ENCODE data around the gene FSIP1. TPM values are rescaled to one million over a fixed set of nuclear protein-coding genes. Genes with fewer than 3 reads are reported as not detected.

FSIP1 gene
- total and polyA plus RNA-seq, 9 donors = 0.17 to 0.60 (median 0.36) TPM

DNA sequence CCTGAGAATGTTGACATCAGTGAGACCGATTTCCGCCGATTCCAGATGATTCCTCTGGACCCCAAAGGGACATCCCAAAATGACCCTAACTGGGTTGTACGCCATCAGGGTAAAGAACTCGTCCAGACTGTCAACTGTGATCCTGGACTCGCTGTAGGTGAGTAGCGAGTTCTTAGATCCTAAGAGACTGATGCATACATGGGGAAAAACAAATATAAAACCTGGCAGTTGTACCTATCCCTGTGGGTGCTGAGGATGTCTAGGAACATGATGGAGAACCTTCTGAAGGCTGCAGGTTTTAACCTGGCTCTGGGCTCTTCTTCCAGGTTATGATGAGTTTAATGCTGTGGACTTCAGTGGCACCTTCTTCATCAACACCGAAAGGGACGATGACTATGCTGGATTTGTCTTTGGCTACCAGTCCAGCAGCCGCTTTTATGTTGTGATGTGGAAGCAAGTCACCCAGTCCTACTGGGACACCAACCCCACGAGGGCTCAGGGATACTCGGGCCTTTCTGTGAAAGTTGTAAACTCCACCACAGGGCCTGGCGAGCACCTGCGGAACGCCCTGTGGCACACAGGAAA lies 189.5 kb downstream of the FSIP1 start:
- peaks cover 62% of the 10 kb centered on the region for H3K36me3 ChIP-seq (ENCODE audit: control insufficient read depth, insufficient read depth, low read length)
- WGBS (ENCODE audit: insufficient coverage) = 91% methylated on average over 15 of the region's 15 CpGs
- H3K27ac ChIP-seq (ENCODE audit: low read length) = no peak overlapping the region
- no peaks in the 10 kb centered on the region for H3K9me3 ChIP-seq (replicated peaks; ENCODE audit: control insufficient read depth, low read depth, low read length)
- H3K4me1 ChIP-seq (ENCODE audit: control insufficient read depth, insufficient read depth, low read length) = no peaks in the 10 kb centered on the region
- DNase-seq = no peak
- H3K27me3 ChIP-seq (ENCODE audit: control insufficient read depth, insufficient read depth, low read length) = no peaks in the 10 kb centered on the region
- no peak overlapping the region for H3K4me3 ChIP-seq (ENCODE audit: low read length)

DNA sequence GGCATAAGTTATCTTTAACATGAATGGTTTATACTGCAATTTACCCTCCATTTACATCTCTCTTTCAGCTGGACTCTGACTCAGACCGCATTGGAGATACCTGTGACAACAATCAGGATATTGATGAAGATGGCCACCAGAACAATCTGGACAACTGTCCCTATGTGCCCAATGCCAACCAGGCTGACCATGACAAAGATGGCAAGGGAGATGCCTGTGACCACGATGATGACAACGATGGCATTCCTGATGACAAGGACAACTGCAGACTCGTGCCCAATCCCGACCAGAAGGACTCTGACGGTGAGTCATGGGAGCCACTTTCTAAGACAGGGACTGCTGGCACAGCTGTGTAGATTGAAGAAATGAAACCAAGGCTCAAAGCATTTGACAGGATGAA lies 190.1 kb downstream of the FSIP1 start:
- Histone ChIP-seq H3K4me1 (ENCODE audit: control insufficient read depth, insufficient read depth, low read length) (no peaks in the 10 kb centered on the region), H3K9me3 (replicated peaks; ENCODE audit: control insufficient read depth, low read depth, low read length) (no peaks in the 10 kb centered on the region), H3K36me3 (ENCODE audit: control insufficient read depth, insufficient read depth, low read length) (peaks cover 68% of the 10 kb centered on the region), H3K4me3 (ENCODE audit: low read length) (no peak overlapping the region), H3K27me3 (ENCODE audit: control insufficient read depth, insufficient read depth, low read length) (no peaks in the 10 kb centered on the region), H3K27ac (ENCODE audit: low read length) (no peak overlapping the region)
- 92% methylated on average over 3 of the region's 6 CpGs for WGBS (ENCODE audit: insufficient coverage)
- DNase-seq = no peak

DNA sequence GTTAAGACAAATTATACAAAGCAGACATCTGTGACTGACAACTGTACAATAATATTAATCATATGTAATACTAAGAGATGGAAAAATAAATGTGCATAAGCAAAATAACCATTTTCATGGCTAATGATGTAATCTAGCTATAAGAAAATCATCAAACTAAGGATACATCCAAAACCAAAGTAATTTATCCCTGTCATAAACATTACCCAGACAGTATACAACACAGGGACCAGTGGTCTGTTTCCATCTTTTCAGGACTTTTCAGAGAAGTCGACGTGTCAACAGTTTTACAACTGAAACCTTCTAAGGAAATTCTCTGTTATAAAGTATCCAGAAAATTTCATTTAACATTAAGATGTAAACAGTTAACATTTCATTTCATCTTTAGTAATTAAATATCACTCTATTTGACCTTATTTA lies 190.7 kb downstream of the FSIP1 start:
- H3K9me3 ChIP-seq (replicated peaks; ENCODE audit: control insufficient read depth, low read depth, low read length) = no peaks in the 10 kb centered on the region
- H3K4me1 ChIP-seq (ENCODE audit: control insufficient read depth, insufficient read depth, low read length) = no peaks in the 10 kb centered on the region
- no peaks in the 10 kb centered on the region for H3K27me3 ChIP-seq (ENCODE audit: control insufficient read depth, insufficient read depth, low read length)
- no peak overlapping the region for H3K27ac ChIP-seq (ENCODE audit: low read length)
- no CpG with 5 or more reads among the region's 2 CpGs for WGBS (ENCODE audit: insufficient coverage)
- H3K36me3 ChIP-seq (ENCODE audit: control insufficient read depth, insufficient read depth, low read length) = peaks cover 73% of the 10 kb centered on the region
- DNase-seq = no peak
- no peak overlapping the region for H3K4me3 ChIP-seq (ENCODE audit: low read length)

DNA sequence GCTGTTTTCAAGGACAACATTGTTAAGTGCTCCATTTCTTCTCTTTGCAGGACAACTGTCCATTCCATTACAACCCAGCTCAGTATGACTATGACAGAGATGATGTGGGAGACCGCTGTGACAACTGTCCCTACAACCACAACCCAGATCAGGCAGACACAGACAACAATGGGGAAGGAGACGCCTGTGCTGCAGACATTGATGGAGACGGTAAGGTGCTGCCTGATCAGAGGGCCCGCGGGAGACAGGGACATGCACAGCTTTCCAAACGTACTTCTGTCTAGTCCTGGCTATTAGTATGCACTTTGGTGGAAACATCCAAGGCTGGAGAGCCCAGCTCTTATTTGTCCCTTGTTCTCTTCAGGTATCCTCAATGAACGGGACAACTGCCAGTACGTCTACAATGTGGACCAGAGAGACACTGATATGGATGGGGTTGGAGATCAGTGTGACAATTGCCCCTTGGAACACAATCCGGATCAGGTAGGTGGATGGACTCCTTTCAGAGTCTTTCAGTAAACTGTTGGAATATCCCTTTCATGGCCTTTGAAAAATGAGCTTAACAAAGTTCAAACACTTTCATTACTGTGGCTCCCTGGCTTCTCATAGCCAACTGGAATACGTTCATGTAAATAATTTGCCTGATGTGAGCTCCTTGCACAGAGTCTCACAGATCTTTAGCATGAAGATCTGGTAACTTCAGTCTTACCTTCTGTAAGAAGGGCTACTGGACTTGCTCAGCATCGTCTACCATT lies 191.3 kb downstream of the FSIP1 start:
- H3K9me3 ChIP-seq (replicated peaks; ENCODE audit: control insufficient read depth, low read depth, low read length) = no peaks in the 10 kb centered on the region
- peaks cover 78% of the 10 kb centered on the region for H3K36me3 ChIP-seq (ENCODE audit: control insufficient read depth, insufficient read depth, low read length)
- H3K27ac ChIP-seq (ENCODE audit: low read length) = no peak overlapping the region
- DNase-seq = no peak
- no peaks in the 10 kb centered on the region for H3K4me1 ChIP-seq (ENCODE audit: control insufficient read depth, insufficient read depth, low read length)
- H3K27me3 ChIP-seq (ENCODE audit: control insufficient read depth, insufficient read depth, low read length) = no peaks in the 10 kb centered on the region
- 83% methylated on average over 8 of the region's 11 CpGs for whole genome bisulfite sequencing (ENCODE audit: insufficient coverage)
- H3K4me3 ChIP-seq (ENCODE audit: low read length) = no peak overlapping the region

DNA sequence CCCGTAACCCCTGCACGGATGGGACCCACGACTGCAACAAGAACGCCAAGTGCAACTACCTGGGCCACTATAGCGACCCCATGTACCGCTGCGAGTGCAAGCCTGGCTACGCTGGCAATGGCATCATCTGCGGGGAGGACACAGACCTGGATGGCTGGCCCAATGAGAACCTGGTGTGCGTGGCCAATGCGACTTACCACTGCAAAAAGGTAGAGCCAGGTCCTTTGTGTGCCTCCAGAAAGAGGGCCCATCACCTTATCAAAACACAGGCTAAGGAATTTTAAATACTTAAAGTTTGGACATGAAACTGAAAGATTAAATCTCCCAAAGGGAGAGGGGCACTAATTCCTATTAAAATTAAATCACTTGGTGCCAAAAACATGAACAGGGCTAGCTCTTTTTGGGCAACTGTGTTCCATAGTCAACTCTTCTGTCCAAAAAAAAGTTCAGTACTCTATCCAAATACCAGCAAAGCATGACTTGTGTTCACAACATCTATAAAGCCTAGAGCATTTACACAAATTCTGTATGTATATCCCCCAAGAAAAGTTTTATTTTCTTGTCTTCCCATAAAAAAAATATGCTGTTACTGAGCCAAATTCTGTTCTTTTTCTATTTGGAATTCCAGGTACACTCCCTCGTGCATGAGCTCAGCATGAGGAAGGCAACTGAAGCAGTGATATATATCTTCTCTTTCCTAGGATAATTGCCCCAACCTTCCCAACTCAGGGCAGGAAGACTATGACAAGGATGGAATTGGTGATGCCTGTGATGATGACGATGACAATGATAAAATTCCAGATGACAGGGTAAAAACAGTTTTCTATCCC lies 192.6 kb downstream of the FSIP1 start:
- no peaks in the 10 kb centered on the region for H3K27me3 ChIP-seq (ENCODE audit: control insufficient read depth, insufficient read depth, low read length)
- no peak overlapping the region for H3K27ac ChIP-seq (ENCODE audit: low read length)
- no peak overlapping the region for H3K4me3 ChIP-seq (ENCODE audit: low read length)
- H3K4me1 ChIP-seq (ENCODE audit: control insufficient read depth, insufficient read depth, low read length) = peaks cover 2% of the 10 kb centered on the region
- no peak for DNase-seq
- H3K9me3 ChIP-seq (replicated peaks; ENCODE audit: control insufficient read depth, low read depth, low read length) = no peaks in the 10 kb centered on the region
- 92% methylated on average over 9 of the region's 13 CpGs for WGBS (ENCODE audit: insufficient coverage)
- H3K36me3 ChIP-seq (ENCODE audit: control insufficient read depth, insufficient read depth, low read length) = peaks cover 80% of the 10 kb centered on the region

DNA sequence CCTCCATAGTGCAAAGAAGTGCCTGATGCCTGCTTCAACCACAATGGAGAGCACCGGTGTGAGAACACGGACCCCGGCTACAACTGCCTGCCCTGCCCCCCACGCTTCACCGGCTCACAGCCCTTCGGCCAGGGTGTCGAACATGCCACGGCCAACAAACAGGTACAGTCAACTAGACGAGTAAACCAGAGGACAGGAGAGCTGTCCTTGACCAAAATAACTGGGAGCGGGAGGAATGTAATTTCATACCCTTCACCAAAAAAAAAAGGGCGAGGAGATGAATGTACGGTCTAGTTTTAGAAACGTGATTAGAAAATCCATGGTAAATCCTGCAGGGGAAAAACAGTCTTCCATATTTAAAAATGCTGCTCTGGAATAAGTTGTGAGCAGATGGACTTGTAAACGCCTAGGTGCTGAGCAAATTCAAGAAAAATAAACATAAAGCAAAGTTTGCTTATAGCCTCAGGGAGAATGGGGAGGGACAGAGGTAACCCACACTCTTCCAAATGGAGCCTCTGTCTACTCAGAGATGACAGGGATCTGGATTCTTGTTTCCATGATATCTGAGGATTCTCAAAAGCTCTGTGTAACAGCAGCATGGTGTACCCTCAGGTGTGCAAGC lies 193.3 kb downstream of the FSIP1 start:
- Histone ChIP-seq H3K4me3 (ENCODE audit: low read length) (no peak overlapping the region), H3K9me3 (replicated peaks; ENCODE audit: control insufficient read depth, low read depth, low read length) (no peaks in the 10 kb centered on the region), H3K4me1 (ENCODE audit: control insufficient read depth, insufficient read depth, low read length) (peaks cover 2% of the 10 kb centered on the region), H3K27me3 (ENCODE audit: control insufficient read depth, insufficient read depth, low read length) (no peaks in the 10 kb centered on the region), H3K27ac (ENCODE audit: low read length) (no peak overlapping the region), H3K36me3 (ENCODE audit: control insufficient read depth, insufficient read depth, low read length) (peaks cover 79% of the 10 kb centered on the region)
- no peak for DNase-seq
- 92% methylated on average over 7 of the region's 14 CpGs for WGBS (ENCODE audit: insufficient coverage)

DNA sequence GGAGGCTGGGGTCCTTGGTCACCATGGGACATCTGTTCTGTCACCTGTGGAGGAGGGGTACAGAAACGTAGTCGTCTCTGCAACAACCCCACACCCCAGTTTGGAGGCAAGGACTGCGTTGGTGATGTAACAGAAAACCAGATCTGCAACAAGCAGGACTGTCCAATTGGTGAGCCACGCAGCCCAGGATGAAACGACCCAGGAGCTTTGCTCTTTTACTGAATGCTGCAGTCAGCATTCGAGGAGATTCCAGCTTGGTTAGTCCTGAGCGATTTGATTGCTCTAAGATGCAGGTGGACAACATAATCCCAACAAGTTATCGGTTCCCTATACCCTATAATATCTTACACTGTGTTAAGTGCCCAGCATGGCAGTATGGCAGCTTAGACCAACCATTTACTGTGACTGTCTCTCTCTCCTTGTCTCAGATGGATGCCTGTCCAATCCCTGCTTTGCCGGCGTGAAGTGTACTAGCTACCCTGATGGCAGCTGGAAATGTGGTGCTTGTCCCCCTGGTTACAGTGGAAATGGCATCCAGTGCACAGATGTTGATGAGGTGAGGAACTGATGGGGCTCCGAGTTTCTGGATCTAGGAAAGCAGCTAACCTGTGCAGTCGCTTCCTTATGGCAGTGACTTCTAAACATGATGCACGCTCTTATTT lies 194.0 kb downstream of the FSIP1 start:
- H3K36me3 ChIP-seq (ENCODE audit: control insufficient read depth, insufficient read depth, low read length) = peaks cover 79% of the 10 kb centered on the region
- no peaks in the 10 kb centered on the region for H3K27me3 ChIP-seq (ENCODE audit: control insufficient read depth, insufficient read depth, low read length)
- 91% methylated on average over 13 of the region's 13 CpGs for WGBS (ENCODE audit: insufficient coverage)
- H3K4me3 ChIP-seq (ENCODE audit: low read length) = no peak overlapping the region
- H3K27ac ChIP-seq (ENCODE audit: low read length) = no peak overlapping the region
- H3K9me3 ChIP-seq (replicated peaks; ENCODE audit: control insufficient read depth, low read depth, low read length) = no peaks in the 10 kb centered on the region
- peaks cover 4% of the 10 kb centered on the region for H3K4me1 ChIP-seq (ENCODE audit: control insufficient read depth, insufficient read depth, low read length)
- no peak for DNase-seq

DNA sequence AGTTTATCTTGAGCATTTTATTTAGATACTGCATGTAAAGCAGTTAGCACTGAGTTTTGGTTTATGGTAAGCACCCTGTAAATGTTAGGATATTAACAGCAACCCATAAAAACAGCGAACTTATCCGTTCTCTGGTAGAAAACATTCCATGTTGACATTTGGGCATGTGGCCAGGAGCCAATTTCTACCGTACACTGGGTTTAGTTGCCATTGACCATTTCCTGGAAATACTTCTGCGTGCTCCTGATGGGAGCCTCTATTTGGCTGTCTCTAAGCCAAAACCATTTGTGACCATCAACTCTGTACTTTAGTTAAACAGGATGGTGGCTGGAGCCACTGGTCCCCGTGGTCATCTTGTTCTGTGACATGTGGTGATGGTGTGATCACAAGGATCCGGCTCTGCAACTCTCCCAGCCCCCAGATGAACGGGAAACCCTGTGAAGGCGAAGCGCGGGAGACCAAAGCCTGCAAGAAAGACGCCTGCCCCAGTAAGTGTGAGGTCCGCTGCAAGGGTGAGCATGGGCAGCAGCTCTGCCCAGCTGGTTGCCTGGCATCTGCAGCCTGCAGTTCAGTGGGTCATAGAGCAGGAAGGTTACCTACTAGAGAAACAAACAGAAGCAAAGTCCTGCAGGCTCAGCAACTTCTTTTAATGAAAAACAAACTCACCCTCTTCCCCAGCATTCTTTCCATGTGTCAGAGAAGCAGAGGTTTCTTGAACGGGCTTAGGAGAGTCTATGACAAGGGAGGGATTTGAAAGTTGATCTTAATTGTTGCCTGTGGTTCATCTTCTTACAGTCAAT lies 194.7 kb downstream of the FSIP1 start:
- Histone ChIP-seq H3K36me3 (ENCODE audit: control insufficient read depth, insufficient read depth, low read length) (peaks cover 76% of the 10 kb centered on the region), H3K27me3 (ENCODE audit: control insufficient read depth, insufficient read depth, low read length) (no peaks in the 10 kb centered on the region), H3K9me3 (replicated peaks; ENCODE audit: control insufficient read depth, low read depth, low read length) (no peaks in the 10 kb centered on the region), H3K27ac (ENCODE audit: low read length) (no peak overlapping the region), H3K4me1 (ENCODE audit: control insufficient read depth, insufficient read depth, low read length) (peaks cover 4% of the 10 kb centered on the region), H3K4me3 (ENCODE audit: low read length) (no peak overlapping the region)
- WGBS (ENCODE audit: insufficient coverage) = 83% methylated on average over 9 of the region's 13 CpGs
- DNase-seq = no peak

DNA sequence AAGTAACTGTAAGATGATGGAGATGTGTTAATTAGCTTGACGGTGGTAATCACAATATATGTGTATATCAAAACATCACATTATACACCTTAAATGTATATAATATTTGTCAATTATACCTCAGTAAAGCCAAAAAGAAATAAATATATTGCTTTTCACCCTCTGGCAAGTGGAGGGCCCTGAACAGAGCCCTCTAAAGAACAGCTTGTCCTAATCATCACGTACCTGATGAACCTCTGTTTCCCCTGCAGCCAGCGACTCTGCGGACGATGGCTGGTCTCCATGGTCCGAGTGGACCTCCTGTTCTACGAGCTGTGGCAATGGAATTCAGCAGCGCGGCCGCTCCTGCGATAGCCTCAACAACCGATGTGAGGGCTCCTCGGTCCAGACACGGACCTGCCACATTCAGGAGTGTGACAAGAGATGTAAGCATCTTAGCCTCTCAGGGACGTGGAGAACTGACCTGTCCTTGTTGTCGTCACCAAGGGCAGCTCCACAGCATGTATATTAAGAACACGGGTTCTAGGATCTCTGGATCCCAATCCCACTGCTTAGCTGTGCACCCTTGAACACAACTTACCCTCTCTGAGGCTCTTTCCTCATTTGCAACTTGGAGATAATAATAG lies 195.4 kb downstream of the FSIP1 start:
- Histone ChIP-seq H3K4me3 (ENCODE audit: low read length) (no peak overlapping the region), H3K27me3 (ENCODE audit: control insufficient read depth, insufficient read depth, low read length) (no peaks in the 10 kb centered on the region), H3K4me1 (ENCODE audit: control insufficient read depth, insufficient read depth, low read length) (peaks cover 4% of the 10 kb centered on the region), H3K9me3 (replicated peaks; ENCODE audit: control insufficient read depth, low read depth, low read length) (no peaks in the 10 kb centered on the region), H3K36me3 (ENCODE audit: control insufficient read depth, insufficient read depth, low read length) (peaks cover 74% of the 10 kb centered on the region), H3K27ac (ENCODE audit: low read length) (no peak overlapping the region)
- DNase-seq = no peak
- WGBS (ENCODE audit: insufficient coverage) = 94% methylated on average over 15 of the region's 17 CpGs

Data from muscle of leg (tissue), 11 donors.